ENCODE measurements around the gene AOC3.
"Not testable (repeated sequence)": the region's sequence is repeated elsewhere in the genome, so short reads cannot be mapped to it uniquely, and the experiment has no call there.

AOC3 gene

DNA sequence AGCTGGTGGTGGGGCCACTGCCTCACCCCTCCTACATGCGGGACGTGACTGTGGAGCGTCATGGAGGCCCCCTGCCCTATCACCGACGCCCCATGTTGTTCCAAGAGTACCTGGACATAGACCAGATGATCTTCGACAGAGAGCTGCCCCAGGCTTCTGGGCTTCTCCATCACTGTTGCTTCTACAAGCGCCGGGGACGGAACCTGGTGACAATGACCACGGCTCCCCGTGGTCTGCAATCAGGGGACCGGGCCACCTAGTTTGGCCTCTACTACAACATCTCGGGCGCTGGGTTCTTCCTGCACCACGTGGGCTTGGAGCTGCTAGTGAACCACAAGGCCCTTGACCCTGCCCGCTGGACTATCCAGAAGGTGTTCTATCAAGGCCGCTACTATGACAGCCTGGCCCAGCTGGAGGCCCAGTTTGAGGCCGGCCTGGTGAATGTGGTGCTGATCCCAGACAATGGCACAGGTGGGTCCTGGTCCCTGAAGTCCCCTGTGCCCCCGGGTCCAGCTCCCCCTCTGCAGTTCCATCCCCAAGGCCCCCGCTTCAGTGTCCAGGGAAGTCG, 16.8 kb downstream of the AOC3 start:
- DNase-seq = not testable (repeated sequence)

DNA sequence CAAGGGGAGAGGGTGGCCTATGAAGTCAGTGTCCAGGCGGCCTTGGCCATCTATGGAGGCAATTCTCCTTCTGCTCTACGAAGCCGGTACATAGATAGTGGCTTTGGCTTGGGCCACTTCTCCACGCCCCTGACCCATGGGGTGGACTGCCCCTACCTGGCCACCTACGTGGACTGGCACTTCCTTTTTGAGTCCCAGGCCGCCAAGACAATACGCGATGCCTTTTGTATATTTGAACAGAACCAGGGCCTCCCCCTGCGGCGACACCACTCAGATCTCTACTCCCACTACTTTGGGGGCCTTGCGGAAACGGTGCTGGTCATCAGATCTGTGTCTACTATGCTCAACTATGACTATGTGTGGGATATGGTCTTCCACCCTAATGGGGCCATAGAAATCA, 17.3 kb downstream of the AOC3 start:
- no peak for DNase-seq

DNA sequence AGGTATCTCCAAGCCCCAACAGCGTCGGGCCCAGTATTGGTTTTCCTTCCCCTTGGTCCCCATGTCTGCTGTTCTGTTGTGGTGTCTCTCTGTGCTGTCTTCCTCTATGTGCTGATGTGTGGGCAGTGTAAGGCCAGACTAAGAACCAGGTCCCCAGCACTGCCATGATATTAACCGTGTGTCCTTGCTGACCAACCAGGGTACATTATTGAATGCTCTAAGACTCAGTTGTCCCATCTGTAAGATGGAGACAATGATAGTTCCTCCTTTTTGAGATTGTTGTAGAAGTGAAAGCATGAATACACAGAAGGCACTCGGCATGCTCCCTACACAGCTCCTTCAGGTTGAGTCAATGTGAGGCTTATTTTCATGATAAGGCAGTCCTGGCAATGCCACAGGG, 20.6 kb downstream of the AOC3 start:
- DNase-seq = no peak

DNA sequence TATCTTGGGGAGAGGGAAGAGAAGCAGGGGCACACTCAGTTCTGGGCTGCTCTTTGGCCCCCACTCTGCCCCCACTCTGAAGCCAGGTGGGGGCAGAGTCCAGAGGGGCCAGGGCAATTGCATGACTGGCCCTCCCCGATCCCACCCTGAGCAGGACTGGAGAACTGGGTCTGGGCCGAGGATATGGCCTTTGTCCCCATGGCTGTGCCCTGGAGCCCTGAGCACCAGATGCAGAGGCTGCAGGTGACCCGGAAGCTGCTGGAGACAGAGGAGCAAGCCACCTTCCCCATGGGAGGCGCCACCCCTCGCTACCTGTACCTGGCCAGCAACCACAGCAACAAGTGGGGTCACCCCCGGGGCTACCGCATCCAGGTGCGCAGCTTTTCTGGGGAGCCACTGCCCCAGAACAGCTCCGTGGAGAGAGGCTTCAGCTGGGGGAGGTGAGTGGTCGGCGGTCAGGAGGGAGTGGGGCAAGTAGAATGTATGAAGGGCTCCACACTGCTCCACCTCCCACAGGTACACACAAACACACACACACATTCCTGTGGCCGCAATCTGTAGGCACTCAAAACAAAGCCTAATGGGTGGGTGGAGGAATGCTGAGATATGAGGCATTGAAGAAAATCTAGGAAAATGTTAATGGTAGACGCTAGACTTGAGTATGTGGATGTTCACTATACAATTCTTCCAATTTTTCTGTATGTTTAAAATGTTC, 21.4 kb downstream of the AOC3 start:
- no peak for DNase-seq

DNA sequence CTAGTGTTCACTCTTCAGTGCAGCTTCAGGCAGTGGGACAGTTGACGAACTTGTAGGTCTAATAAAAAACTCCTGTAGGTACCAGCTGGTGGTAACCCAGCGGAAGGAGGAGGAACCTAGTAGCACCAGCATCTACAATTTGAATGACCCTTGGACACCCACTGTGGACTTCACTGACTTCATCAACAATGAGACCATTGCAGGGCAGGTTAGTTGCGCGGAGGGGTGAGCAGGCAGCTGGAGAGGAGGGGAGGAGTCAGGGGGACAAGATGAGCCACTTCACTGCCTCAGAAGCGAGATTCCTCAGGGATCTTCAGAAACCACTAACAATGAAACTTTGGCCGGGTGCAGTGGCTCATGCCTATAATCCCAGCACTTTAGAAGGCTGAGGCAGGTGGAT, 22.3 kb downstream of the AOC3 start:
- DNase-seq = no peak

DNA sequence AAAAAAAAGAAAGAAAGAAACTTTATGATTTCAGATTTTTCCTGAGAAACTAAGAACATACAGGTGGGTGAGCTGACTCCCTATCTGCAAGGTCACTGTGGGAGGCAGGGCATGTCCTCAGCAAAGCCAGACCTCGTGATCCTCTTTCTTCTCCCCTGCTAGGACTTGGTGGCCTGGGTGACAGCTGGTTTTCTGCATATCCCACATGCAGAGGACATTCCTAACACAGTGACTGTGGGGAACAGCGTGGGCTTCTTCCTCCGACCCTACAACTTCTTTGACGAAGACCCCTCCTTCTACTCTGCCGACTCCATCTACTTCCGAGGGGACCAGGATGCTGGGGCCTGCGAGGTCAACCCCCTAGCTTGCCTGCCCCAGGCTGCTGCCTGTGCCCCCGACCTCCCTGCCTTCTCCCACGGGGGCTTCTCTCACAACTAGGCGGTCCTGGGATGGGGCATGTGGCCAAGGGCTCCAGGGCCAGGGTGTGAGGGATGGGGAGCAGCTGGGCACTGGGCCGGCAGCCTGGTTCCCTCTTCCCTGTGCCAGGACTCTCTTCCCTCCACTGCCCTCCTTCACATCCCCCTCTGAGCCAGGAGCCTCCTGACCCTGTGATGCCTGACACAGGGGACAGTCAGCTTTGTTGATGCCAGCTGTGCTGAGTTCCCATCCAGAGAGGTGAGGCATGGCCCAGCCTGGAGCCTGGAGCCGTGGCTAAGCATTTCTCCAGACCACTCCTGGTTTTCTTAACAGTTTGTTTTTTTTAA, 23.1 kb downstream of the AOC3 start:
- not testable (repeated sequence) for DNase-seq

DNA sequence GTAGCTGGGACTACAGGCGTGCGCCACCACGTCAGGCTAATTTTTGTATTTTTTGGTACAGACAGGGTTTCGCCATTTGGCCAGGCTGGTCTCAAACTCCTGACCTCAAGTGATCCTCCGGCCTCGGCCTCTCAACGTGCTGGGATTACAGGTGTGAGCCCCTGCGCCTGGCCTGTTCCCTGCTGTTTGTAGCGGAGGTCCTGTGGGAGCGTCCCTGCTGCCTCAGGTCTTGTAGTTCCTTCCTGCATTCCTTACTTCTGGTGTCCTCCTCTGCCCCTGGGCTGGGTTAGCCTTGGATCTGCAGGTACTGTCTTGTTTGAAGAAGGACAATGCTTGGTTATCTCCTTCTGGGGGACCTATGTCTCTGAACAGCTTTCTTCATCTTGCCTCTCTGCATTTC, 26.0 kb downstream of the AOC3 start:
- DNase-seq = no peak

DNA sequence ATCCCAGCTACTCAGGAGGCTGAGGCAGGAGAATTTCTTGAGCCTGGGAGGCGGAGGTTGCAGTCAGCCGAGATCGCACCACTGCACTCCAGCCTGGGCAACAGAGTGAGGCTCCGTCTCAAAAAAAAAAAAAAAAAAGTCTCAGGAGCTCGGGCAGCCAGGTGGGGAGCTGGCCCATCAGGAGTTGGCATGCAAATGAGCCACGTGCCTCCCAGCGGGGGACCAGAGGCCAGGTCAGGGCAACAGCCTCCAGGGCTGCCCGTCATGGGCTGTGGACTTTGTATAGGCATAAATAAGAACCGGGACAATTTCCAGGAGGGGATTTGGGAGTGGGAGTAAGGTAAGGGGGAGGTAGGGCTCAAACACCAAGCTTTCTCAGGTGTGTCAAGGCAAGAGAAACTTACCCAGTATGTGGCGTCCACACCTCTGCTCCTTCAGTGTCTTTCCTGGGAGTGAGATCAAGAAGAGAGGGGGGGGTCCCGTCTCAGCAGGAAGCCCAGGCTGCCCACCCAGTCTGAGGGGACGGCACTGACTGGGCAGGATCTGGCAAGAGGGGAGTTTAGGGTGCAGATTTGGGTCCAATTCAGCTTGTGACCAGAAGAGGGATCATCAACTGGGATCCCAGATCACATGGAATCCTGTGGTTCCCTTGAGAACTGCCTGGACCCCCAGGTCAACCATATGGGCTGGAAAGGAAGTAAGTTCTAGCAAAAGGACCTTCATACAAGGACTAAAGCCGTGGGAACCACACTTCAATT, 27.3 kb downstream of the AOC3 start:
- DNase-seq = no peak

DNA sequence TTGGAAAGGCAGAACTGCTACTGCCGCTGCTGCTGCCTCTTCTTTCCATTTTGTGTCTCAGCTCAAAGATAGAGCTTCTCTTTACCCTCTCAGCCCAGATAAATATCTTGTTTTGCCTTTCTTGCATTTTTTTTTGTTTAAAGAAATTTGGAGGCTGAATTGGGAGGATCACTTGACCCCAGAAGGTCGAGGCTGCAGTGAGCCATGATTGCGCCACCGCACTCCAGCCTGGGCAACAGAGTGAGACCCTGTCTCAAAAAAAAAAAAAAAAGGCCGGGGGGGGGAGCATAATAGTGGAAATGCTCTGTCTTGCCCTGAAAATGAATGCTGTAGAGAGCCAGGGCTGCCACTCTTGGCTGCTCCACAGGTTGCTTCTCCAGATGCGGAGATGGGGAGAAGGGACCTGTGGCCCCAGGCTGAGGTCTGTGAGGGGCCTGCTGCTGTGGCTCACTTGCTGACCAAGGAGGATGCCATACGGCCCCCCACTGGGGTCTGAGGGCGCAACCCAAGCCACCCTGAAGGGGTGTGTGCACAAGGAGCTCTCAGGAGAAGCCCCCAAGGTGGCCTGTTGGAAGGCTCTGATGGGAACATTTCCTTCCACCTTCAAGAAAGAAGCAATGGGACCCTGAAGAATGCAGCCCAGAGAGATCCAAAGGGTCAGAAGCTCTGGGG, 28.1 kb downstream of the AOC3 start:
- DNase-seq = no peak

DNA sequence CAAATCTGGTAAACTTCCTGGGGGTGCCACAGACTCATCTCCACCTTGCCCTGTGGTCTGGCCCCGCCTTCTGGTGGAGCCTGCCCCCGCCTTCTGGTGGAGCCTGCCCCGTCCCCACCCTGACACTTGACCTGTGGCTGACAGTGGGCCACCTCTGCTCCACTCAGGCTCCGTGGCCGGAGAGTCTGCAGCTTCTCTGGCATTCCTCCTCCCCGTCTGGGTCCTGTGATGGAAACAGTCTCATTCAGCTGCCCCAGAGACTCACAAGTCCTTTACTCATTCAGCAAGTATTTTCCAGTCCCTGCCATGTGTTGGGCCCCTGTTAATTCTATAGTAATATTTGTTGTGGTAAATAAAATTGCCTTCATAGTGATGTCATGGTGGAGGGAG, 28.6 kb downstream of the AOC3 start:
- no peak for DNase-seq

DNA sequence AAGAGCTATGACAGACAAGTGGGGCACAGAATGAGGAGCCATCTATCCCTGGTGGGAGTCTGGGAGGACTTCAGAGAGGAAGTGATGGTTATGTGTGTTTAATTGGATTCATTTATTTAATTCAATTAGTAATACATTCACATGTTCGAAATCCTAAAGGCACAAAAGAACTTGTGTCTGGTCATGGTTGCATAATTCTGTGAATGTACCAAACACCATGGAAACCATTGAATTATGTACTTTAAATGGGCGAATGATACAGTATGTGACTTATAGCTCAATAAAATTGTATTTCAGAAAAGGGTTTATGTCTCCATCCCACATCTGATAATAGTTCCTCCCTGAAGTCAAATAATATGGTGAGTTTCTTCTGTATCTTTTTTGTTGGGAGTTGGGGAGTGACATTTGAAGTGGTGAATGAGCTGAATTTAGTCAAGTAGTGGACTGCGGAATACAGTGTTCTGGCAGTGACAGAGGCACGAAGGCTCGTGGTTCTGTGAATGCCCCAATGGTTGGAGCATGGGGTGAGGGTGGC, 29.8 kb downstream of the AOC3 start:
- DNase-seq = no peak

DNA sequence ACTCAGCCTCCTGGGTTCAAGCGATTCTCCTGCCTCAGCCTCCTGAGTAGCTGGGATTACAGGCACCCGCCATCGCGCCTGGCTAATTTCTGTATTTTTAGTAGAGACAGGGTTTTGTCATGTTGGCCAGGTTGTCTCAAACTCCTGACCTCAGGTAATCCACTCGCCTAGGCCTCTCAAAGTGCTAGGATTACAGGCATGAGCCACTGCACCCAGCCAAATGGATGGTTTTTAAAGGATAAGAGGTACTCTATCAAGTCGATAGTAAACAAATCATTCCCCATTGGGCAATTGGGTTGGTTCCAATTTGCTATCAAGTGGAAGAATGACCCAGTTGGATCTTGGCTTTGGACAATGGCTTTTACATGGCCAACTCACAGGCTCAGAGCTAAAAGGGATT, 30.7 kb downstream of the AOC3 start:
- not testable (repeated sequence) for DNase-seq

DNA sequence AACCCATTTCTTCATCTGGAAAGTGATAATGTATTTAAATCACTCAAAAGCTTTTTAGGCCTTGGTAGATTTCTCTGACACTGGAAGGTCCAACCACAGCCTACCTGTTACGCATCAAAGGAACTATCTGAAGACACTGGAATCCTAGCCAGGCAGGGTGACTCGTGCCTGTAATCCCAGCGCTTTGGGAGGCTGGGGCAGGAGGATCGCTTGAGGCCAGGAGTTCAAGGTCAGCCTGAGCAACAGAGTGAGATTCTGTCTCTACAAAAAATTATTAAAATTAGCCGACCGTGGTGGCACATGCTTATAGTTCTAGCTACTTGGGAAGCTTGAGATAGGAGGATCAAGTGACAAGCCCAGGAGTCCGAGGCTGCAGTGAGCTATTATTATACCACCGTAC, 31.2 kb downstream of the AOC3 start:
- DNase-seq = no peak

DNA sequence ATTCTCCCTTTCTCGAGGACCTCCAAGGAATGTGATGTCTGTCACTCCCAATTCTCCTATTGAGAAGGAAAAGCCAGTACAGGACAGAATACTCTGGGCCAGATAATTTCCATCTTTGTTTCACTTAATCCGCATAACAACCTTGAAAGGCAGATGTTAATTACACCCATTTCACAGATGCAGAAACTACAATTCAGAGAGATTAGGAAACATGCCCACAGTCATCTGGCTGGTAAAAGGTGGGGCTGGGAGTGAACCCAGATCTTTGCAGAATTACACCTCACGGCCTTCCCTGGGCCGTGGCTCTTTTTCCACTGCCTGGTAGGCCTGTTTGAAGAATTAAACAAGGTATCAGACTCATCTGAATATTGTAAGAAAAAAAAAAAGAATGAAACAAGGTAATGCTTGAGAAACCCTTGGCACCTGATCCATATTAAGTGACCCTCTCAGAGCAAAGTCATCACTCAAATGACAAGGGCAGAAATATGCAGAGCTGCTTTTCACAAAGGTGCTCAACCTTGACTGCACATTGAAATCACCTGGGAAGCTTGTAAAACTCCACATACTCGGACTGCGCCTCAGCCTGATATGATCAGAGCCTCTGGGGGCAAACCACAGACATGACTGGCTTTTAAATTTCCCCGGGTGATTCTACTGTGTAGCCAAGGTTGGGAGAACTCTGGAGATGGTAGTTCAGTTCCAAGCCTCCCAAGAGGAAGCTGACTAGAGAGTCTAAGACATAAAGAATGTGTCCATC, 33.0 kb downstream of the AOC3 start:
- no peak for DNase-seq

DNA sequence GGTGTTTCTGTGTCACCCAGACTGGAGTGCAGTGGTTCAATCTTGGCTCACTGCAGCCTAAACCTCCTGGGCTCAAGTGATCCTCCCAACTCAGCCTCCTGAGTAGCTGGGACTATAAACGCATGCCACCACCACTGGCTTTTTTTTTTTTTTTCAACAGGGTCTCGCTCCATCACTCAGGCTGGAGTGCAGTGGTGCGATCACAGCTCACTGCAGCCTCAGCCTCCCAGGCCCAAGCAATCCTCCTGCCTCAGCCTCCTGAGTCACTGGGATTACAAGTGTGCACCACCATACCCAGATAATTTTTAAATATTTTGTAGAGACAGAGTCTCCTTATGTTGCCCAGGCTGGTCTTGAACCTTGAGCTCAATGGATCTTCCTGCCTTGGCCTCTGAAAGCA, 34.8 kb downstream of the AOC3 start:
- DNase-seq = not testable (repeated sequence)

DNA sequence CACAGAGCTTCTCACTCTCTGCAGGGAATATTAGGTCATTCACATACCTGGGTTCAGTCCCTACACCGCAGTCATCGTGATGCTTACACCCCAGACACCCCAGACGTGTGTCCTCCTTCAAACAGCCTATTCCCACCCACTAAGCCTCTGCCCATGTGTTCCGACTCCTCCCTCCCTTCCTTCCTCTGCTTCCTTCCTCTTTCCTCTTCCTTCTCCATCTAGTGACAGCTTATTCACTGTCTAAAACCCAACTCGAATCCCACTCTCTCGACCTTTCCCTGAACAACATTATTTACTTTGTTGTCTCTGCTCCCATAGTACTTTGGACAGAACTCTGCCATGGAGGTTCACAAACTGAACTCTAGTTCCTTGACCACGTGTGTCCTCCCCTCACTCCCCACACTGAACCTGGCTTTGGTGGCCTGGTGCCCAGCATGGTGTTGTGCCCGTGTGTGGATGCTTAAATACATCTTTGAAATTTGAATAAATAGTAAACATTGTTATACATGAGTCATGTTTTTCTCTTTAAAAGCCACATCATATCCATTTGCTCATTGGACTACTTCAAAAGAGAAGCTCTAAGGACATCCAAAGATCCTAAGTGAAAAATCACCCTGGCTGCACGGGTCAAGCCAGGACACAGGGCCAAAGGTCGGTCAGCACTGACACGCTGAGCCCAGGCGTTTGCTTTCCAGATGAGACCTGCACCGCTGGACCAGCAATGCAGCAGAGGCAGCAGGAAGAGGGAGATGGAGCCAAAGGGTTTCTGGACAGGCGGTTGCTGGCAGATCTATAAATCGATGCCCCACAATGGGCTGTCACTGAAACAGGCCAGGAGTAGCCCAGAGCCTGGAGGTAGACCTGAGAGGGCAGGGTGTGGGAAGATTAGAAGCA, 35.5 kb downstream of the AOC3 start:
- no peak for DNase-seq

DNA sequence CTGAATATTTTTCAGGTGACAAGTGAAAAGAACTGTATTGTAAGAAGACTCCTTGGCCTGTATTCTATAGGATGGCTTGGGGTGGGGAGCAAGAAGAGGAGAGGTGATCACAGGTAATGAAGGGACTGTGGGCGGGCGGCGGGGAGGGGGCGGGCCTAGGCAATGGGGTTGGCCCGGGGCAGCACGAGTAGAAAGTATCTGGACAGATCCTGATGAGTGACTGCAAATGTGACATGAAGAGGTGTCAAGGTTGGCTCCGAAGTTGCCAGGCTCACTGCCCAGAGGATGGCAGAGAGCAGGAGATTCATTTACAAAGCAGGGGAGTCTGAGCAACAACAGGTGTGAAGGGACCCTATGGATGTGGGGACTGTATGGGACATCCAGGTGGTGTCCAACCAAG, 38.8 kb downstream of the AOC3 start:
- no peak for DNase-seq

DNA sequence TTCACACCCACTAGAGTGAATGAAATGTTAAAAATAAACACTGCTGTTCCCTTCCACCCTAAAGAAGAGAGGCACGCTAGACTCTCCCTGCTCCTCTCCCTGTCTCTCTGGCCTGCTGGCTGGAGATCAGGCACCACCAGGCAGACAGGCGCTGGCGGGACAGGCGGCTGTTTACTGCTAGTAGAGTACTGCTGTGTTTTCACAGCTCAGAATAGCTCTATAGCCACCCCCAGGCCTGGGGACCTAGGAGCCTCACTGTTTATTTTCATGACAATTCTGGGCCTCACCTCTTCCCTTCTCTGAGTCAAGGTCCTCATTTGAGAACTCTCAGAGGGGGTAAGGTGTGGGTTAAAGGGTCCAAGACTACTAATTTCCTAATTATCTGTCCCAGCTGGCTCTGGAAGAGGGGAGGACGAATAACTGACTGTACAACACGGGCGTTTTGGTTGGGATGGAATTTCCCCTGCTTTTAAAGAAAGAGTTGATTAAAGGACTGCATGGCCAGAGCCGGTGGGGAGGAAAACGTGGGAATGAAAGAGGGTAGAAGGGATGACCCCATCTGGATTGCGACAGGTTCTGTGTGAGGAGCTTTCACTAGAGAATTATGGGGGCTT, 40.6 kb downstream of the AOC3 start:
- no peak for DNase-seq

DNA sequence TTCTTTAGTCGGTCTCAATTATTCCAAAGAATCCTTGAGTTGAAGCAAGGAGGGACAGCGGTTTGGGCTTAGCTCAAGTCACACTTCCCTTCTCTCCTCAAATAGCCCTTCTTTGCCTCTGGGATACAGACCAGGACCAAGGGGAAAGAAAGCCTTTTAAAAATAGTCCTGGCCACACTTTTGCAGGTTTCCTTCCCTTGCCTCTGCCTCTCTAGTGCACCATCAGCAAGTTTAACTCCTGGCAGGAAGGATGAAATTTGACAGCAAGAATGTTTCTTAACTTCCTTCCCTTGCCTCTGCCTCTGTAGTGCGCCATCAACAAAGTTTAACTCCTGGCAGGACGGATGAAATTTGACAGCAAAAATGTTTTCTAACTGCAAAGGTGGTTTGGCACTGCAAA, 42.4 kb downstream of the AOC3 start:
- no peak for DNase-seq
